H9 (cell line): ENCODE results near the gene SAFB. TPM values are rescaled to one million over a fixed set of nuclear protein-coding genes. Genes with fewer than 3 reads are reported as not detected.

ENCODE experiments used
- DNase-seq: peaks from one replicate; pipeline ENCODE4 v3.0.0-alpha.2; 2017
- H2AFZ ChIP-seq: one replicate; pipeline ENCODE4 v1.6.1; 2013; ENCODE audit warnings: mild to moderate bottlenecking, low read length, control low read depth, moderate library complexity
- H2AK5ac ChIP-seq: 2 replicates; pipeline ENCODE4 v1.6.1; 2013; ENCODE audit warnings: low read length, control low read depth, mixed read lengths; ENCODE audit not compliant: insufficient read length
- H2BK120ac ChIP-seq: one replicate; pipeline ENCODE4 v1.6.1; 2013; ENCODE audit warnings: low read depth, mild to moderate bottlenecking, low read length, control low read depth, inconsistent platforms; ENCODE audit not compliant: poor library complexity, severe bottlenecking
- H2BK12ac ChIP-seq: 2 replicates; pipeline ENCODE4 v1.6.1; 2013; ENCODE audit warnings: low read length, control low read depth, mixed read lengths, low read depth; ENCODE audit not compliant: insufficient read length
- H2BK15ac ChIP-seq: 2 replicates; pipeline ENCODE4 v1.6.1; 2013; ENCODE audit warnings: low read depth, low read length, control low read depth
- H2BK20ac ChIP-seq: one replicate; pipeline ENCODE4 v1.6.1; 2013; ENCODE audit warnings: low read depth, mild to moderate bottlenecking, low read length, control low read depth, inconsistent platforms; ENCODE audit not compliant: poor library complexity, severe bottlenecking
- H2BK5ac ChIP-seq: 2 replicates; pipeline ENCODE4 v1.6.1; 2013; ENCODE audit warnings: low read length, control low read depth, mixed read lengths; ENCODE audit not compliant: insufficient read length
- H3K14ac ChIP-seq: 2 replicates; pipeline ENCODE4 v1.6.1; 2013; ENCODE audit warnings: low read length, control low read depth; ENCODE audit not compliant: insufficient read depth
- H3K18ac ChIP-seq: 2 replicates; pipeline ENCODE4 v1.6.1; 2013; ENCODE audit warnings: low read depth, mild to moderate bottlenecking, mixed read lengths, low read length, control low read depth; ENCODE audit not compliant: insufficient read length
- H3K23ac ChIP-seq: 2 replicates; pipeline ENCODE4 v1.6.1; 2013; ENCODE audit warnings: low read length, control low read depth, mixed read lengths, low read depth; ENCODE audit not compliant: insufficient read length
- H3K23me2 ChIP-seq: 2 replicates; pipeline ENCODE4 v1.6.1; 2013; ENCODE audit warnings: low read depth, mild to moderate bottlenecking, mixed read lengths, low read length, control low read depth; ENCODE audit not compliant: insufficient read length, poor library complexity, severe bottlenecking
- H3K27ac ChIP-seq: 2 replicates; pipeline ENCODE4 v1.5.1; 2013; ENCODE audit warnings: low read length, control low read depth, mixed read lengths, low read depth; ENCODE audit not compliant: insufficient read length
- H3K27me3 ChIP-seq: 2 replicates; pipeline ENCODE4 v1.6.1; 2013; ENCODE audit warnings: low read length, control low read depth, inconsistent platforms; ENCODE audit not compliant: insufficient read depth
- H3K4ac ChIP-seq: 2 replicates; pipeline ENCODE4 v1.6.1; 2013; ENCODE audit warnings: low read depth, mild to moderate bottlenecking, control low read depth, inconsistent platforms, low read length, moderate library complexity
- H3K4me1 ChIP-seq: 2 replicates; pipeline ENCODE4 v1.6.1; 2013; ENCODE audit warnings: low read length, control low read depth, inconsistent platforms; ENCODE audit not compliant: insufficient read depth
- H3K4me2 ChIP-seq: 2 replicates; pipeline ENCODE4 v1.6.1; 2013; ENCODE audit warnings: low read length, control low read depth, mixed read lengths; ENCODE audit not compliant: insufficient read length, insufficient read depth
- H3K56ac ChIP-seq: 2 replicates; pipeline ENCODE4 v1.6.1; 2013; ENCODE audit warnings: low read depth, mild to moderate bottlenecking, mixed read lengths, low read length, control low read depth; ENCODE audit not compliant: insufficient read length
- H3K79me1 ChIP-seq: 2 replicates; pipeline ENCODE4 v1.6.1; 2013; ENCODE audit warnings: low read depth, mild to moderate bottlenecking, moderate library complexity, low read length, control low read depth, inconsistent platforms; ENCODE audit not compliant: insufficient read depth, poor library complexity, severe bottlenecking
- H3K79me2 ChIP-seq: 2 replicates; pipeline ENCODE4 v1.6.1; 2013; ENCODE audit warnings: low read length, control low read depth, inconsistent platforms; ENCODE audit not compliant: insufficient read depth
- H3K9ac ChIP-seq: 2 replicates; pipeline ENCODE4 v1.6.1; 2013; ENCODE audit warnings: low read length, control low read depth, mixed read lengths; ENCODE audit not compliant: insufficient read length; ENCODE audit errors: extremely low read depth
- H3K9me3 ChIP-seq: one replicate; pipeline ENCODE4 v1.6.1; 2013; ENCODE audit warnings: low read depth, low read length, inconsistent platforms; ENCODE audit not compliant: control insufficient read depth
- H3T11ph ChIP-seq: one replicate; pipeline ENCODE4 v1.6.1; 2013; ENCODE audit warnings: mild to moderate bottlenecking, low read length, control low read depth, inconsistent platforms
- H4K20me1 ChIP-seq: one replicate; pipeline ENCODE4 v1.6.1; 2013; ENCODE audit not compliant: control insufficient read depth, insufficient read length, insufficient read depth
- H4K5ac ChIP-seq: 2 replicates; pipeline ENCODE4 v1.6.1; 2013; ENCODE audit warnings: low read depth, mild to moderate bottlenecking, mixed read lengths, low read length, control low read depth; ENCODE audit not compliant: insufficient read length
- H4K8ac ChIP-seq: replicated peaks from 2 replicates; pipeline ENCODE4 v1.6.1; 2013; ENCODE audit warnings: low read length, control low read depth, mixed read lengths, low read depth; ENCODE audit not compliant: insufficient read length
- H4K91ac ChIP-seq: 2 replicates; pipeline ENCODE4 v1.6.1; 2013; ENCODE audit warnings: low read depth, mild to moderate bottlenecking, moderate library complexity, mixed read lengths, low read length, control low read depth; ENCODE audit not compliant: insufficient read length
- H3K27ac Mint-ChIP-seq, 3 experiments: 2 replicates in 2 of 3; 3 replicates in 1 of 3; pipeline ENCODE4 v1.8.0; 2020 to 2021; ENCODE audit warnings: mixed read lengths in 3 of 3, mild to moderate bottlenecking in 1 of 3, moderate library complexity in 1 of 3
- H3K27me3 Mint-ChIP-seq: 2 replicates; pipeline ENCODE4 v1.8.0; 2021; ENCODE audit warnings: low read depth, mild to moderate bottlenecking, moderate library complexity, mixed read lengths
- H3K36me3 Mint-ChIP-seq, 3 experiments: 2 replicates in 2 of 3; 3 replicates in 1 of 3; pipeline ENCODE4 v1.8.0; 2020 to 2021; ENCODE audit warnings: low read depth in 3 of 3, mixed read lengths in 3 of 3; ENCODE audit not compliant: insufficient read depth in 1 of 3
- H3K4me1 Mint-ChIP-seq, 2 experiments: 2 replicates each; pipeline ENCODE4 v1.8.0; 2020; ENCODE audit warnings: mixed read lengths in 2 of 2
- H3K4me3 Mint-ChIP-seq, 2 experiments: 2 replicates in 1 of 2; 3 replicates in 1 of 2; pipeline ENCODE4 v1.8.0; 2020 to 2021; ENCODE audit warnings: mild to moderate bottlenecking in 2 of 2, mixed read lengths in 2 of 2, moderate library complexity in 1 of 2
- H3K9me3 Mint-ChIP-seq, 2 experiments: 2 replicates in 1 of 2; 3 replicates in 1 of 2; pipeline ENCODE4 v1.8.0; 2020; ENCODE audit warnings: mild to moderate bottlenecking in 2 of 2, mixed read lengths in 2 of 2, moderate library complexity in 1 of 2
- WGBS: extraction: QIAGEN DNeasy Blood & Tissue Kit; methylation state at CpG from one replicate; pipeline ENCODE4 v1.1.7; 2013; ENCODE audit warnings: missing lambda C conversion rate, low lambda C conversion rate, mixed read lengths; ENCODE audit not compliant: insufficient read length; ENCODE audit errors: extremely low coverage; 5-methylcytosine and 5-hydroxymethylcytosine counted together
- total RNA-seq: library from RNA; stranded (reverse); gene quantifications from 2 replicates; pipeline ENCODE4 v1.2.1, GENCODE V29; 2021
- TF ChIP-seq, protein P1 (sequence below): fragments of 200-600 bp; sonication (generic); conservative IDR thresholded peaks from 3 replicates; pipeline ENCODE4 v1.8.0; 2021; ENCODE audit warnings: antibody characterized with exemption, mild to moderate bottlenecking

SAFB gene
- total RNA-seq, 1 experiment from 2014 or later, result 110 TPM

DNA sequence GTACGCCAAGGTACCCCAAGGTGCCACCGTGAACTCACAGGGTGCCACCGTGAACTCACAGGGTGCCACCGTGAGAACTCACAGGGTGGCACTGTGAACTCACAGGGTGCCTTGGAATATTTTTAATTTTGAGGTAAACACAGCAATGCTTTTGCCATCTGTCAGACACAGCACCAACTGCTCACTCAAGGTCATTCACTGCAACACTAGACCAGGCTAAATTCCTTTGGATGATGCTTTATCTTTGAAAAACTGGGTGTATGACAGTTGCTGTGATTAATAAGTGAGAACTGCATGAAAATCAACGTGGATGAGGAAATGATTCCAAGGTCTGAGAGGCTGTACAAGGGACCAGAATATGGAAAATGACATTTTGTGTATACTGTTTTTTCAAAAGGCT is 19.3 kb upstream of the SAFB start:
- WGBS, result no CpG with 5 or more reads among the region's 5 CpGs
- no peak overlapping the region for H2BK20ac ChIP-seq
- no peak overlapping the region for H2AK5ac ChIP-seq
- no peaks in the 10 kb centered on the region for H3K23me2 ChIP-seq
- no peak overlapping the region for H2BK120ac ChIP-seq
- no peak for DNase-seq
- no peaks in the 10 kb centered on the region for H4K20me1 ChIP-seq
- H3K4me2 ChIP-seq, result no peak overlapping the region
- no peaks in the 10 kb centered on the region for H3K4me1 Mint-ChIP-seq
- H3K27ac Mint-ChIP-seq, result no peak overlapping the region
- no peaks in the 10 kb centered on the region for H3K9me3 Mint-ChIP-seq
- no peak overlapping the region for H4K5ac ChIP-seq
- H3K23ac ChIP-seq, result no peak overlapping the region
- H4K91ac ChIP-seq, result no peak overlapping the region
- no peaks in the 10 kb centered on the region for H3K4me1 ChIP-seq
- no peak overlapping the region for H2BK5ac ChIP-seq
- H2BK12ac ChIP-seq, result no peak overlapping the region
- no peak overlapping the region for H3K14ac ChIP-seq
- no peak overlapping the region for H2AFZ ChIP-seq
- TF ChIP-seq, protein P1, sequence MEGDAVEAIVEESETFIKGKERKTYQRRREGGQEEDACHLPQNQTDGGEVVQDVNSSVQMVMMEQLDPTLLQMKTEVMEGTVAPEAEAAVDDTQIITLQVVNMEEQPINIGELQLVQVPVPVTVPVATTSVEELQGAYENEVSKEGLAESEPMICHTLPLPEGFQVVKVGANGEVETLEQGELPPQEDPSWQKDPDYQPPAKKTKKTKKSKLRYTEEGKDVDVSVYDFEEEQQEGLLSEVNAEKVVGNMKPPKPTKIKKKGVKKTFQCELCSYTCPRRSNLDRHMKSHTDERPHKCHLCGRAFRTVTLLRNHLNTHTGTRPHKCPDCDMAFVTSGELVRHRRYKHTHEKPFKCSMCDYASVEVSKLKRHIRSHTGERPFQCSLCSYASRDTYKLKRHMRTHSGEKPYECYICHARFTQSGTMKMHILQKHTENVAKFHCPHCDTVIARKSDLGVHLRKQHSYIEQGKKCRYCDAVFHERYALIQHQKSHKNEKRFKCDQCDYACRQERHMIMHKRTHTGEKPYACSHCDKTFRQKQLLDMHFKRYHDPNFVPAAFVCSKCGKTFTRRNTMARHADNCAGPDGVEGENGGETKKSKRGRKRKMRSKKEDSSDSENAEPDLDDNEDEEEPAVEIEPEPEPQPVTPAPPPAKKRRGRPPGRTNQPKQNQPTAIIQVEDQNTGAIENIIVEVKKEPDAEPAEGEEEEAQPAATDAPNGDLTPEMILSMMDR, result no peak
- H3K79me2 ChIP-seq, result no peaks in the 10 kb centered on the region
- H3K27me3 ChIP-seq, result no peaks in the 10 kb centered on the region
- H3K9ac ChIP-seq, result no peak overlapping the region
- H3K56ac ChIP-seq, result no peak overlapping the region
- no peak overlapping the region for H4K8ac ChIP-seq
- H3K36me3 Mint-ChIP-seq, result peaks cover 37 to 92% (median 85%) of the 10 kb centered on the region in 3 experiments; a peak in 6 of 7 replicates
- peaks cover 2% of the 10 kb centered on the region for H3K79me1 ChIP-seq
- H3K9me3 ChIP-seq, result no peaks in the 10 kb centered on the region
- no peak overlapping the region for H2BK15ac ChIP-seq
- H3K4ac ChIP-seq, result no peak overlapping the region
- no peak overlapping the region for H3K4me3 Mint-ChIP-seq
- H3K27me3 Mint-ChIP-seq, result no peaks in the 10 kb centered on the region
- H3K18ac ChIP-seq, result no peak overlapping the region
- H3T11ph ChIP-seq, result no peak overlapping the region
- no peak overlapping the region for H3K27ac ChIP-seq
